Epithelial cell of esophagus (primary cell): Measurements from ENCODE around the gene KLHL33.

Source experiments
- DNase-seq: peaks from one replicate; pipeline ENCODE4 v3.0.0; 2010; ENCODE audit warnings: low read depth
- H3K4me3 ChIP-seq: 2 replicates; pipeline ENCODE4 v1.5.1; 2011; ENCODE audit warnings: mild to moderate bottlenecking, low read length, control low read depth
- TF ChIP-seq, protein P1 (sequence below): IDR thresholded peaks from 2 replicates; pipeline ENCODE4 v1.5.1; 2011; ENCODE audit warnings: low read depth, mild to moderate bottlenecking, low read length, control low read depth, inconsistent platforms; ENCODE audit not compliant: insufficient read depth; ENCODE audit errors: missing control alignments

The KLHL33 gene, protein sequence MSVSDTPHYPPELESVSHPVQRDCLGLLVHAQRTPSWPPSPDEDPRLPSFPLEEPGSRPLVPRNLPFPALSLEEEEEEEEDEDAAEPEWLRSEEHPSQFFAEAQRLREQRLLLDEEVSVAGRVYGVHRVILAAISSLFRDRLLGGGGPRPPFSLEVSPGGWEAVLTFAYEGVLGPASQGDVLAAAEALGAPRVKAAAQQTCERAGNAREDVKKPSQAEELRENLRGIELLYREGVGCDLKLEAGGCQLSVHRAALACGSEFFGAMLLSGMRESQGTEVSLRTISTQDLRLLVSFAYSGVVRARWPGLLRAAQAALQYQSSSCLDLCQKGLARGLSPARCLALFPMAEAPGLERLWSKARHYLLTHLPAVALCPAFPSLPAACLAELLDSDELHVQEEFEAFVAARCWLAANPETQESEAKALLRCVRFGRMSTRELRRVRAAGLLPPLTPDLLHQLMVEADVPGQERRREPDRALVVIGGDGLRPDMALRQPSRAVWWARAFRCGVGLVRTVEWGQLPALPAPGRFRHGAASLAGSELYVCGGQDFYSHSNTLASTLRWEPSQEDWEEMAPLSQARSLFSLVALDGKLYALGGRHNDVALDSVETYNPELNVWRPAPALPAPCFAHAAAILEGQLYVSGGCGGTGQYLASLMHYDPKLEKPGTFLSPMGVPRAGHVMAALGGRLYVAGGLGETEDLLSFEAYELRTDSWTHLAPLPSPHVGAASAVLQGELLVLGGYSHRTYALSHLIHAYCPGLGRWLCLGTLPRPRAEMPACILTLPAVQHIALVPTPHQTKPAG

DNA sequence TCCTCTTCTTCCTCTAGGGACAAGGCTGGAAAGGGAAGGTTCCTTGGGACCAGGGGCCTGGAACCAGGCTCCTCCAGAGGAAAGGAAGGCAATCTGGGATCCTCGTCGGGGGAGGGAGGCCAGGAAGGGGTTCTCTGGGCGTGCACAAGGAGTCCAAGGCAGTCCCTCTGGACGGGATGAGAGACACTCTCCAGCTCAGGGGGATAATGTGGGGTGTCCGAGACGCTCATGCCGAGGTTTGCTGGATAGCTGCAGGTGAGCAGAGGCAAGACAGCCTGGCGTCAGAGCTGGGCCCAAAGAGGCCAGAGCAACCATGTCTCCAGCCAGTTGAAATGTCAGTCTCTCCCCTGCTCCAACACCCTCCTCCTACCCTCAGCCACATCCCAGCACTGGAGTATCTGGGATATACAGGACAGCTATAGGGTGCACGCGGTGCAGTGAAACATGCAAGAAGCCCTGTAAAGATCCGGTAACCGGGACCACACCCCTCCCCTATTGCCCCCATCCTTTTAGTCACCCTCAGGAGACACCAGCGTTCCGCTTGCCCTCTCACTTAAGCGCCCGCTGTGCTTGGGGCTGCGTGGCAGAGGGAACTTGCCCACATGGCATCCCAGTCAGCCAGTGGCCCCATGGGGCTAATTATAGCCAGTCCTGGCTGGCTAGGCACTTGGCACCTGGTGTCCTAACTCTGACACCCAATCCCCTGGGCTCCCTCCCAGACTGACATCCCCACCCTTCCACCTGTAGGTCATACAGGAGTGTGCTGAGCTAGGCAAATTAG is at the start of gene KLHL33:
Gene KLHL33 (minus strand): TSS at position 585 of the 781 bp plus-strand sequence. CDS start 355 bp downstream, at position 230.
- no peak within 1 kb of the TSS for H3K4me3 ChIP-seq
- TF ChIP-seq, protein P1, sequence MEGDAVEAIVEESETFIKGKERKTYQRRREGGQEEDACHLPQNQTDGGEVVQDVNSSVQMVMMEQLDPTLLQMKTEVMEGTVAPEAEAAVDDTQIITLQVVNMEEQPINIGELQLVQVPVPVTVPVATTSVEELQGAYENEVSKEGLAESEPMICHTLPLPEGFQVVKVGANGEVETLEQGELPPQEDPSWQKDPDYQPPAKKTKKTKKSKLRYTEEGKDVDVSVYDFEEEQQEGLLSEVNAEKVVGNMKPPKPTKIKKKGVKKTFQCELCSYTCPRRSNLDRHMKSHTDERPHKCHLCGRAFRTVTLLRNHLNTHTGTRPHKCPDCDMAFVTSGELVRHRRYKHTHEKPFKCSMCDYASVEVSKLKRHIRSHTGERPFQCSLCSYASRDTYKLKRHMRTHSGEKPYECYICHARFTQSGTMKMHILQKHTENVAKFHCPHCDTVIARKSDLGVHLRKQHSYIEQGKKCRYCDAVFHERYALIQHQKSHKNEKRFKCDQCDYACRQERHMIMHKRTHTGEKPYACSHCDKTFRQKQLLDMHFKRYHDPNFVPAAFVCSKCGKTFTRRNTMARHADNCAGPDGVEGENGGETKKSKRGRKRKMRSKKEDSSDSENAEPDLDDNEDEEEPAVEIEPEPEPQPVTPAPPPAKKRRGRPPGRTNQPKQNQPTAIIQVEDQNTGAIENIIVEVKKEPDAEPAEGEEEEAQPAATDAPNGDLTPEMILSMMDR: no peak

DNA sequence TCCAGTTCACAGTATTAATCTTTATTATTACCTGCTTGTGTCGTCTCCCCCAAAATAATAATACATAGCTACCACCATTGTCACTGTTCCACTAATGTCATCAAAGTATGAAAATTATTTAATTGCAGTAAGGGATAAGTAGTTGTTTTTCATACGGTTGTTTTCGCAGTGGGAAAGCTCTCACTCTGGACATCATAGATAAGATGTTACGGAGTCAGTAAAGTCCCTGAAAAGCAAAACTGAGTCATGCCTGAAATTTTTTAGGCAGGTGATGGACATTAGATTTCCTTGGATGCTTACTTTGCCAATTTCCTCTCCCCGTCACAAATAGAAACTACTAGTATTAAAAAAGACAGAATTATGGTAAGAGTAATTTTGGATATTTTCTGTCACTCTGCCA is 46.4 kb upstream of the KLHL33 start:
- TF ChIP-seq, protein P1: no peak
- DNase-seq: no peak
- no peak overlapping the region for H3K4me3 ChIP-seq

More for the DNA sequence above, at the start of gene KLHL33:
- no peak for DNase-seq

DNA sequence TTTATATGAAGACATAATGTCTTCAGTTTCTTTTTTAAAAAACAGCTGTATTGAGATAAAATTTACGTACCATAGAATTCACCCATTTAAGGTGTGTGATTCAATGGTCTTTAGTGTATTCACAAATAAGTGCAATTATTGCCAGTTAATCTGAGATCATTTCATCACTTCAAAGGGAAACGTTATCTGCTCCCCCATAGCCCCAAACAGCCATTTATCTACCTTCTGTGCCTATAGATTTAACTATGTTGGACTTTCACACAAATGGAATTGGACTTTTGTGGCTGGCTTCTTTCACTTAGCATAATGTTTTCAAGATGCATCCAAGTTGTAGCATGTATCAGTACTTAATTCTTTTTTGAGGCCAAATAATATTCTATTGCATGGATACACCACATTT is 42.9 kb upstream of the KLHL33 start:
- TF ChIP-seq, protein P1: no peak
- DNase-seq: no peak
- no peak overlapping the region for H3K4me3 ChIP-seq

DNA sequence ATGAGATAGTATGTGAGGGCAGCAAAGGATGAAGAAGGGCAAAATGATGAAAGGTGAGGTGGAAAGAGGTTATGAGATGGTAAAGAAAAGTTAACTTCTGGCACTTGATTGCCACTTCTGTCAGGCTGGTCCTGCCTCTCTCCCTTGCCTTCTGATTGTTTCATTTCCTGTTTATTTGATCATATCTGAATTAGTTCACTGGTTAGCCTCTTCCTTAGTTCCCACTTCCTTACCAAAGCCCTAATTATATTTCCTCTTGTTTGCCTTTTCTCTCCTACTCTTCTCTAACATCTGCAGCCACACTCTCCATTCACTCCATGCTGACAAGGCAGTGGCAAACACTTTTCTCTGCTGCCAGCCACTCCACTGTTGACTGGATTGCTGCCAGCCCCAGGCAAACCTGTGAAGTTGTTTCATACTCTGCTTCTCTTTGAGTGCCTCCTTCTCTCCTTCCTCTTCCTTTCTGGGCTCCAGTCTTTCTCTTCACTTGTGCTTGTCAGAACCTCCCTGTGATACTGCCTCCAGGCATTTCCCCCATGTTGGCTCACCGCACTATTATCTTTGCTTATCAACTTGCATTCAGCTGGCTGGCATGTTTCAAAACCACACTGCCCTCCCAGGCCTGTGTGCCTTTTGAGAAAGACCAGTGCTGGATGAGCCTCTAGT is 41.4 kb upstream of the KLHL33 start:
- H3K4me3 ChIP-seq: no peak overlapping the region
- TF ChIP-seq, protein P1: no peak
- DNase-seq: peak; percentile 11

DNA sequence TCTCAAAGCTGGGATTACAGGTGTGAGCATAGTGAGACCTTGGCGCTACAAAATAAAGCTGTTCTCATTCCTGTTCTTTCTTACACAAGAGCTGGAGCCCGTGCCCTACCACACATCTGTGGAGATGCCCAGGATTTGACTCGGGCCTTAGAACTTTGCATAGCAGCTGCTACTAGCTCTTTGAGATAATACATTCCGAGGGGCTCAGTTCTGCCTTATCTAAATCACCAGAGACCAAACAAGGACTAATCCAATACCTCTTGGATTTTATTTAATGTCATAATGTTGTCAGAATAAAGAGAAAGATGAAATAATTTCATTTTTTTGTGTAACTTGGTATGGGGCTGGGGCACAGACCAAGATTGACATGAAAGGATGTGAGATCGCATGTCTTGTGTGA is 40.8 kb upstream of the KLHL33 start:
- DNase-seq: no peak
- TF ChIP-seq, protein P1: no peak
- H3K4me3 ChIP-seq: no peak overlapping the region

DNA sequence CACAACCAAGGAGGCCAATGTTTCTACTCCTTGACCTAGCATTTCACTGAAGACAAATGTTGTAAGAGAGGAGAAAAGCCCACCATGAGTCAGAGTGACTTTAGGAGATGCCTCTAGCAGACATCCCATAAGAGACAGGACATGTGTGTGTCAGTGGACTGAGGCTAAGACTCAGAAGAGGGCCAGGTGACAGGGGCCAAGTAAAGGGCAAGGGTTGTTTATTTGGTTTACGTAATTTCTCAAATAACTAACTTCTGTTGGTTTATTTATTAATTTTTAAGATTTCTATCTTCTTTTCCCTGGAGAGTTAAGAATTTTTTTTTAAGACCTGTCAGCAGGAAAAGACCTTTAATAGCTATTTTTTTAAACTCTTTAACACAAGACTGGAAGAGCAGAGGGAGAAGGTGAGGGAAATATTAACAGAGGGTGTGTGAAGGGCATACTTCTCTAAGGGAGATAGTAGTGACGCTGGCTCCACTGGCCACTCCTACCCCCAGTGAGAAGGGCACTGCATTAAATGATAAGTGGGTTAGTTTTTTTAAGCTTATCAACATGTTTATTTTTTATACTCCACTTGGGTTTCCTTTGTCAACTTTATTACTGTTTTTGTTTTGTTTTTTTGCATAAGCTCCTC is 36.7 kb upstream of the KLHL33 start:
- no peak overlapping the region for H3K4me3 ChIP-seq
- DNase-seq: no peak
- TF ChIP-seq, protein P1: no peak
